HepG2 (cell line): ENCODE results near the gene SNAI1. TPM values are rescaled to one million over a fixed set of nuclear protein-coding genes. Genes with fewer than 3 reads are reported as not detected.
A peak's percentile ranks its signal among the peaks of the same experiment; 100 is the strongest.

ENCODE experiments used
- ATAC-seq: fragments of 200-7000 bp; cut with Tn5 transposase; 3 replicates; pipeline ENCODE4 v1.9.1; 2020; ENCODE audit warnings: mild to moderate bottlenecking, moderate library complexity
- BruUV-seq: library from RNA; stranded (reverse); fragments of 400-500 nt; replicated peaks from 2 replicates; lab custom pipeline; 2021; lab: Mats Ljungman, UMichigan
- CTCF ChIA-PET: fragments of 300-600 bp; formaldehyde crosslinking; extraction: SDS; loops from one replicate; lab custom pipeline; 2021; ENCODE audit warnings: low total read pairs, inconsistent platforms, low intra/inter-chr PET ratio; lab: Yijun Ruan, JAX
- POLR2A ChIA-PET: fragments of 350-600 bp; sonication (Branson Sonifier 250); formaldehyde crosslinking; loops from one replicate; lab custom pipeline; 2020; ENCODE audit warnings: antibody characterized with exemption, inconsistent platforms; lab: Yijun Ruan, JAX
- DNase-seq: peaks from one replicate; pipeline ENCODE4 v3.0.0-alpha.2; 2015; ENCODE audit warnings: low spot score
- FAIRE-seq: peaks from 3 replicates; lab custom pipeline; 2011; peaks lifted over from hg19 to GRCh38; lab: Jason Lieb, UNC
- H2AFZ ChIP-seq: one replicate; pipeline ENCODE4 v1.6.1; 2011; ENCODE audit warnings: low read length, inconsistent platforms
- H3K27ac ChIP-seq: fragments of 300-600 bp; 3 replicates; pipeline ENCODE4 v1.8.0; 2011; ENCODE audit warnings: mixed run types, mild to moderate bottlenecking, mixed read lengths, low read length, inconsistent platforms; ENCODE audit not compliant: insufficient read depth; ENCODE audit errors: extremely low read length
- H3K27me3 ChIP-seq, 2 experiments: fragments of 200-600 bp in 1 of 2; 2 replicates in 1 of 2; 3 replicates in 1 of 2; pipeline versions ENCODE4 v1.6.0 to v1.8.0; 2011; ENCODE audit warnings: low read length in 2 of 2, mild to moderate bottlenecking in 2 of 2, moderate library complexity in 2 of 2, inconsistent platforms in 1 of 2; ENCODE audit not compliant: insufficient read depth in 2 of 2, control insufficient read depth in 1 of 2
- H3K36me3 ChIP-seq, 2 experiments: fragments of 200-600 bp in 1 of 2; replicated peaks in 1 of 2; 2 replicates in 1 of 2; 3 replicates in 1 of 2; pipeline versions ENCODE4 v1.5.1 to v1.8.0; 2011; ENCODE audit warnings: low read length in 2 of 2, inconsistent platforms in 1 of 2; ENCODE audit not compliant: insufficient read depth in 2 of 2, control insufficient read depth in 1 of 2
- H3K4me1 ChIP-seq: 2 replicates; pipeline ENCODE4 v1.5.1; 2012; ENCODE audit warnings: low read length, inconsistent platforms; ENCODE audit not compliant: insufficient read depth
- H3K4me2 ChIP-seq: 2 replicates; pipeline ENCODE4 v1.6.0; 2011; ENCODE audit warnings: low read depth, low read length, inconsistent platforms
- H3K4me3 ChIP-seq, 3 experiments: fragments of 200-600 bp in 1 of 3; sonication (generic), shearing (Covaris generic) in 1 of 3; replicated peaks in 1 of 3; 2 replicates each; pipeline ENCODE4 v1.5.1; 2011 to 2016; ENCODE audit warnings: low read length in 3 of 3, inconsistent platforms in 2 of 3, low read depth in 2 of 3, mild to moderate bottlenecking in 2 of 3, control low read depth in 1 of 3, mixed read lengths in 1 of 3; ENCODE audit not compliant: insufficient read depth in 1 of 3
- H3K79me2 ChIP-seq: one replicate; pipeline ENCODE4 v1.6.1; 2011; ENCODE audit warnings: low read length, inconsistent platforms; ENCODE audit not compliant: insufficient read depth
- H3K9ac ChIP-seq: 2 replicates; pipeline ENCODE4 v1.6.0; 2011; ENCODE audit warnings: mild to moderate bottlenecking, low read depth, low read length, inconsistent platforms; ENCODE audit not compliant: insufficient read depth
- H3K9me3 ChIP-seq: 2 replicates; pipeline ENCODE4 v1.5.1; 2012; ENCODE audit warnings: mild to moderate bottlenecking, low read length
- H4K20me1 ChIP-seq: 2 replicates; pipeline ENCODE4 v1.6.0; 2011; ENCODE audit warnings: inconsistent platforms, mild to moderate bottlenecking, low read length, moderate library complexity; ENCODE audit not compliant: insufficient read depth
- ATAD3A ChIP-seq: sonication (generic); formaldehyde crosslinking; IDR thresholded peaks from 2 replicates; pipeline ENCODE4 v1.4.0; 2020; ENCODE audit warnings: missing genetic modification reagents
- ATF7-NPFF ChIP-seq: sonication (generic); formaldehyde crosslinking; IDR thresholded peaks from 2 replicates; pipeline ENCODE4 v1.8.1; 2023; ENCODE audit warnings: mild to moderate bottlenecking, low read depth, missing genetic modification reagents, moderate library complexity
- FOXA1 ChIP-seq, 2 experiments: fragments of 450-650 bp in 1 of 2; sonication (generic) in 1 of 2; formaldehyde crosslinking in 1 of 2; IDR thresholded peaks; 2 replicates each; pipeline versions ENCODE4 v1.4.0 to v1.6.1; 2016 to 2020; ENCODE audit warnings: missing genetic modification reagents in 1 of 2
- HDAC6 ChIP-seq: fragments of 200-600 bp; sonication (generic); IDR thresholded peaks from 2 replicates; pipeline ENCODE4 v1.7.0; 2017; ENCODE audit warnings: mild to moderate bottlenecking, antibody characterized with exemption, low read length, low read depth
- PHF5A ChIP-seq: IDR thresholded peaks from one replicate; pipeline ENCODE4 v1.6.1; 2018; ENCODE audit warnings: low read depth, missing genetic modification reagents; ENCODE audit not compliant: unreplicated experiment
- PTBP1 ChIP-seq: fragments of 200-400 bp; formaldehyde crosslinking; IDR thresholded peaks from 2 replicates; pipeline ENCODE4 v1.6.1; 2018; ENCODE audit warnings: low read length, low read depth; ENCODE audit not compliant: poor library complexity, severe bottlenecking
- SP1 ChIP-seq, 2 experiments: fragments of 450-650 bp in 1 of 2; sonication (generic) in 1 of 2; formaldehyde crosslinking in 1 of 2; IDR thresholded peaks; 2 replicates each; pipeline versions ENCODE4 v1.4.0 to v1.6.1; 2016 to 2020; ENCODE audit warnings: missing genetic modification reagents in 1 of 2
- SPEN ChIP-seq: sonication (generic); formaldehyde crosslinking; IDR thresholded peaks from 2 replicates; pipeline ENCODE4 v1.5.1; 2020; ENCODE audit warnings: low read depth, mild to moderate bottlenecking, missing genetic modification reagents
- TEAD3 ChIP-seq: optimal IDR thresholded peaks from 2 replicates; pipeline ENCODE3; 2016; ENCODE audit warnings: borderline replicate concordance
- ZFX ChIP-seq: sonication (generic); formaldehyde crosslinking; IDR thresholded peaks from 2 replicates; pipeline ENCODE4 v1.4.0; 2020; ENCODE audit warnings: mild to moderate bottlenecking, low read depth, missing genetic modification reagents, moderate library complexity
- ZNF780A ChIP-seq: sonication (generic); formaldehyde crosslinking; IDR thresholded peaks from 2 replicates; pipeline ENCODE4 v1.8.0; 2022; ENCODE audit warnings: mild to moderate bottlenecking, missing genetic modification reagents, moderate library complexity
- ZSCAN30 ChIP-seq: sonication (generic); formaldehyde crosslinking; IDR thresholded peaks from 2 replicates; pipeline ENCODE4 v1.5.0; 2020; ENCODE audit warnings: mild to moderate bottlenecking, missing genetic modification reagents
- WGBS: methylation state at CpG from one replicate; pipeline ENCODE4 v1.1.6; 2017; ENCODE audit warnings: low lambda C conversion rate; 5-methylcytosine and 5-hydroxymethylcytosine counted together
- in situ Hi-C: cut with HindIII; loops from 2 replicates; pipeline ENCODE4 v1.10.0; 2017; ENCODE audit warnings: low pct_unique_long_range_greater_than_20kb; ENCODE audit not compliant: extremely low pct_ligation_motif_present
- intact Hi-C: fragments of 100-400 bp; cut with micrococcal nuclease; formaldehyde crosslinking; loops from one replicate; pipeline ENCODE4 v1.10.0; 2022; ENCODE audit not compliant: unreplicated experiment
- polyA plus RNA-seq, 8 experiments: library from polyadenylated mRNA; depleted of rRNA in 3 of 8; stranded (reverse) in 7 of 8; unstranded in 1 of 8; fragments of >200 nt; fragmentation: Illumina TruSeq in 4 of 8; extraction: Trizol in 4 of 8; gene quantifications; 2 replicates each; pipeline versions ENCODE4 v1.2.1 to v1.2.3, GENCODE V29; 2011 to 2016; ENCODE audit warnings: low read depth in 4 of 8, missing spikeins in 1 of 8, mixed read lengths in 1 of 8; ENCODE audit not compliant: insufficient read depth in 1 of 8
- total RNA-seq, 5 experiments: library from RNA; depleted of rRNA; stranded (reverse); fragments of >200 nt; fragmentation: Illumina TruSeq; extraction: Trizol; gene quantifications; 2 replicates each; pipeline ENCODE4 v1.2.3, GENCODE V29; 2016; ENCODE audit warnings: low read depth in 1 of 5
- TF ChIP-seq, protein P1 (sequence below): sonication (generic); formaldehyde crosslinking; IDR thresholded peaks from 2 replicates; pipeline ENCODE4 v1.5.0; 2020; ENCODE audit warnings: missing genetic modification reagents, mild to moderate bottlenecking, borderline replicate concordance
- TF ChIP-seq, protein P2 (sequence below): sonication (generic); formaldehyde crosslinking; conservative IDR thresholded peaks from 2 replicates; pipeline ENCODE4 v1.8.0; 2022; ENCODE audit warnings: mild to moderate bottlenecking, moderate library complexity, missing genetic modification reagents
- TF ChIP-seq, protein P3 (sequence below): sonication (generic); formaldehyde crosslinking; IDR thresholded peaks from 2 replicates; pipeline ENCODE4 v1.8.1; 2023; ENCODE audit warnings: mild to moderate bottlenecking, moderate library complexity, missing genetic modification reagents
- TF ChIP-seq, protein P4 (sequence below): sonication (generic); formaldehyde crosslinking; IDR thresholded peaks from 2 replicates; pipeline ENCODE4 v1.8.1; 2023; ENCODE audit warnings: missing genetic modification reagents, mild to moderate bottlenecking, borderline replicate concordance

SNAI1 gene
- total and polyA plus RNA-seq, 2 of the 13 experiments (the other 11 are each of a cell fraction or from before 2014, with no cell fraction given) = 1.3 to 1.4 TPM

DNA sequence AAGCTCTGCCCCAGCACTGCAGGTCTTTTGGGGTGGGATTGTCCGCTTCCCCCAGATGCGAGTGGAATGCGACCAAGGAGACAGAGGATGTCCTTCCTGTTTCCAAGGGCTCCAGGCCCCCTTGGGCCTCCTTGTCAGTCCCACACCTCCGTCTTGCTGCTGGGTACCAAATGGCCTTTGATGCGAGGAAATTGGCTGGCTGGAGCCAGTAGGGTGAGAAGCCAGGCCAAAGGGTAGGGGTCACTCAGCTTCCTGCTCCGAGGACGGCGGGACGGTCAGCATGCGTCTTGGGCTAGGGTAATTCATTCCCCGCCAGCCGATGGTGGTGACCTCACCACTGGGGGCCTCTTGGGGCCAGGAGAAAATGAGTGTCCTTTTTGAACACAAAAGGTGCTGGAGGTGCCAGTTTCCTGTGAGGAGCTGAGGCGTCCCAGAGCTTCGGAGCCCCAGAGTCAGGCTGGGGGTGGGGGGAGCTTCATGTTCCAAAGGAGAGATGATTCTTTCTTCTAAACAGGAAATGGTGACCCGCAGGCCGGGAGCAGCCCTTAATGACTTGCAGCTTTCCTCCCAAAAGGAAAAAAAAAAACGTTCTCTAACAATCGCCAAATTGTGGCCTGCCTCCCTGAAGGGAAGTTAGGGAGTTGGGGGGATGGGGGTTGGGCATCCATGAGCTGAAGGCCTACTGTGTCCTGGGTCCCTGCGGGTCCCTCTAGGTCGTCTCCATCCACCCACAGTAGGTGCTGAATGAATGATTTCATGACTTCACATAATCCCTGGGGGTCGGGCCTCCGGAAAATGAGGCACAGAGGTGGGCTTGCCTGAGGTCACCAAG lies 6.7 kb downstream of the SNAI1 start (continued):
- TF ChIP-seq, protein P1, sequence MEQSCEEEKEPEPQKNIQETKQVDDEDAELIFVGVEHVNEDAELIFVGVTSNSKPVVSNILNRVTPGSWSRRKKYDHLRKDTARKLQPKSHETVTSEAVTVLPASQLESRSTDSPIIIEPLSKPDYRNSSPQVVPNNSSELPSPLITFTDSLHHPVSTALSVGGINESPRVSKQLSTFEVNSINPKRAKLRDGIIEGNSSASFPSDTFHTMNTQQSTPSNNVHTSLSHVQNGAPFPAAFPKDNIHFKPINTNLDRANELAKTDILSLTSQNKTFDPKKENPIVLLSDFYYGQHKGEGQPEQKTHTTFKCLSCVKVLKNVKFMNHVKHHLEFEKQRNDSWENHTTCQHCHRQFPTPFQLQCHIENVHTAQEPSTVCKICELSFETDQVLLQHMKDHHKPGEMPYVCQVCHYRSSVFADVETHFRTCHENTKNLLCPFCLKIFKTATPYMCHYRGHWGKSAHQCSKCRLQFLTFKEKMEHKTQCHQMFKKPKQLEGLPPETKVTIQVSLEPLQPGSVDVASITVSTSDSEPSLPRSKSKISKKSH = 0 out of 2 replicates have a peak, but pooled peaks have one; percentile 28

DNA sequence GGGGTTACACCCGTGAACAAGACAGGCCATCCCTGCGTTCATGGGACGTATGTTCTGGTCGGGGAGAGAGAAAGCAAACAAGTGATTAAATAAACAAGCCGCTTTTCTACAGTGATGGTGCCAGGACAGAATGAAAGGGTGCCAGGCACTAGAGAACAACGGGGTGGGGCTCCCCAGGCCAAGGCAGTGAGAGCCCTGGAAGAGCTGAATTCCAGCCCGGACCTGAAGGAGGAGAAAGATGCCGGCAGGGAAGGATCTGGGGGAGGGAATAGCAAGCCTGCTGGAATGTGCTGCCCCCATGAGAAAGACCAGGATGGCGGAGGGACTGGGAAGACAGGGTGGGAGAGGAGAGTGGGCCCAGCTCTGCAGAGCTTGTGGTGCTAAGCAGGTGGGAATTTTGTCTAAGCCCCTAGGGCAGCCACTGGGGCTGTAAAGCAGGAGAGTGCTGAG lies 7.5 kb downstream of the SNAI1 start:
- intact Hi-C loops = no loop called here
- POLR2A ChIA-PET = interaction anchor here (1.1 to 1.5 kb wide), 2 partner anchors 8 to 39 kb away, joined by 4 to 5 read pairs; partner anchors contain the start of gene SNAI1
- FAIRE-seq (no peak), DNase-seq (no peak), ATAC-seq (peak; percentile 41)
- Histone ChIP-seq H3K9ac (0 out of 2 replicates have a peak overlapping the region, but pooled peaks have one; percentile 2), H3K36me3 (no peaks in the 10 kb centered on the region; a peak in 2 of 5 replicates), H3K4me2 (peak overlapping the region; percentile 61), H3K79me2 (no peaks in the 10 kb centered on the region), H3K27me3 (peaks cover 7 to 25% of the 10 kb centered on the region in 2 experiments; a peak in 4 of 5 replicates), H3K27ac (no peak overlapping the region), H3K4me1 (peaks cover 46% of the 10 kb centered on the region), H3K9me3 (no peaks in the 10 kb centered on the region), H4K20me1 (no peaks in the 10 kb centered on the region), H2AFZ (peak overlapping the region; percentile 18), H3K4me3 (peak overlapping the region in 1 of 3 experiments; percentile 8; a peak in 2 of 6 replicates)
- WGBS = 12% methylated on average over 9 of the region's 9 CpGs
- CTCF ChIA-PET = no interaction called here
- no TSS peak for BruUV-seq
- in situ Hi-C loops = no loop called here
- TF ChIP-seq ZNF780A (CRISPR knock-in tag) (no peak), ATAD3A (CRISPR knock-in tag) (no peak), SP1 (IDR thresholded peaks at IDR 0.05) (no peak), SP1 (CRISPR knock-in tag; IDR thresholded peaks at IDR 0.05) (no peak), PHF5A (CRISPR knock-in tag) (no peak), ZFX (CRISPR knock-in tag) (peak; percentile 2; the same call in 1 of the 2 replicates), HDAC6 (no peak), FOXA1 (IDR thresholded peaks at IDR 0.05) (no peak), FOXA1 (CRISPR knock-in tag; IDR thresholded peaks at IDR 0.05) (peak; percentile 44), ZSCAN30 (no peak), SPEN (CRISPR knock-in tag) (0 out of 2 replicates have a peak, but pooled peaks have one; percentile 10), ATF7-NPFF (CRISPR knock-in tag) (0 out of 2 replicates have a peak, but pooled peaks have one; percentile 33), TEAD3 (CRISPR knock-in tag) (peak; percentile 60), PTBP1 (no peak)
- TF ChIP-seq, protein P2, sequence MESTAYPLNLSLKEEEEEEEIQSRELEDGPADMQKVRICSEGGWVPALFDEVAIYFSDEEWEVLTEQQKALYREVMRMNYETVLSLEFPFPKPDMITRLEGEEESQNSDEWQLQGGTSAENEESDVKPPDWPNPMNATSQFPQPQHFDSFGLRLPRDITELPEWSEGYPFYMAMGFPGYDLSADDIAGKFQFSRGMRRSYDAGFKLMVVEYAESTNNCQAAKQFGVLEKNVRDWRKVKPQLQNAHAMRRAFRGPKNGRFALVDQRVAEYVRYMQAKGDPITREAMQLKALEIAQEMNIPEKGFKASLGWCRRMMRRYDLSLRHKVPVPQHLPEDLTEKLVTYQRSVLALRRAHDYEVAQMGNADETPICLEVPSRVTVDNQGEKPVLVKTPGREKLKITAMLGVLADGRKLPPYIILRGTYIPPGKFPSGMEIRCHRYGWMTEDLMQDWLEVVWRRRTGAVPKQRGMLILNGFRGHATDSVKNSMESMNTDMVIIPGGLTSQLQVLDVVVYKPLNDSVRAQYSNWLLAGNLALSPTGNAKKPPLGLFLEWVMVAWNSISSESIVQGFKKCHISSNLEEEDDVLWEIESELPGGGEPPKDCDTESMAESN (CRISPR knock-in tag) = no peak
- TF ChIP-seq, protein P3, sequence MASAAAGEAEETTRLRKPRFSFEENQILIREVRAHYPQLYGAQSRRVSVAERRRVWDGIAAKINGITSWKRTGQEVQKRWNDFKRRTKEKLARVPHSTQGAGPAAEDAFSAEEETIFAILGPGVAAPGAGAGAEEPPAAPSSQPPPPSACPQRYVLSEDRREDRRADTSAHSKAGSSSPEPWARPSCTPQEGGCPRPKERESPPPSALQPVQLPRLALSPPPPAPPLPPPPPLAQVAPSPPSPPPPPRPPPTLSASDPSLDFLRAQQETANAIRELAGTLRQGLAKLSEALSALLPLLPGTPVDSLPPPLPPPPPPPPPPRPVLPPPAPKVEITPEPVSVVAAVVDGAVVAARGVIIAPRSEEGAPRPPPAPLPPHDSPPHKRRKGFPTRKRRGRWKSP (CRISPR knock-in tag) = no peak
- TF ChIP-seq, protein P4, sequence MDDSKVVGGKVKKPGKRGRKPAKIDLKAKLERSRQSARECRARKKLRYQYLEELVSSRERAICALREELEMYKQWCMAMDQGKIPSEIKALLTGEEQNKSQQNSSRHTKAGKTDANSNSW = 0 out of 2 replicates have a peak, but pooled peaks have one; percentile 73
